ENCODE measurements around the gene LY6G6F. TPM values are rescaled to one million over a fixed set of nuclear protein-coding genes. Genes with fewer than 3 reads are reported as not detected.

Gene LY6G6F
- total RNA-seq, 2 donors from 2014 or later, result 3.7 TPM; not detected in 1

GRCh38 chr6:31690231-31691077 is 16.2 kb upstream of the LY6G6F start:
- Histone ChIP-seq H3K9me3 (no peaks in the 10 kb centered on the region), H3K27me3 (replicated peaks; ENCODE audit: insufficient read depth) (no peaks in the 10 kb centered on the region), H3K4me1 (replicated peaks) (no peaks in the 10 kb centered on the region), H3K36me3 (peaks cover 15 to 20% of the 10 kb centered on the region in 2 donors), H3K4me3 (no peak overlapping the region), H3K27ac (no peak overlapping the region)
- DNase-seq (ENCODE audit: low spot score), result no peak
- WGBS, result 57% methylated on average over 10 of the region's 10 CpGs
- TF ChIP-seq CTCF (IDR thresholded peaks at IDR 0.05), result no peak
- no peak for TF ChIP-seq POLR2AphosphoS5 (IDR thresholded peaks at IDR 0.05)
- TF ChIP-seq POLR2A (IDR thresholded peaks at IDR 0.05), result no peak
- intact Hi-C loops (cut with DNase I), result no loop called here

GRCh38 chr6:31691078-31691463 is 15.6 kb upstream of the LY6G6F start:
- Histone ChIP-seq H3K4me1 (replicated peaks) (no peaks in the 10 kb centered on the region), H3K4me3 (no peak overlapping the region), H3K27ac (no peak overlapping the region), H3K9me3 (no peaks in the 10 kb centered on the region), H3K36me3 (peaks cover 15 to 20% of the 10 kb centered on the region in 2 donors), H3K27me3 (replicated peaks; ENCODE audit: insufficient read depth) (no peaks in the 10 kb centered on the region)
- intact Hi-C loops (cut with DNase I), result no loop called here
- TF ChIP-seq CTCF (IDR thresholded peaks at IDR 0.05) (no peak), POLR2AphosphoS5 (IDR thresholded peaks at IDR 0.05) (no peak), POLR2A (IDR thresholded peaks at IDR 0.05) (no peak)
- DNase-seq (ENCODE audit: low spot score), result no peak
- WGBS, result 87% methylated on average over 6 of the region's 6 CpGs

GRCh38 chr6:31691564-31692108 is 15.0 kb upstream of the LY6G6F start:
- H3K9me3 ChIP-seq, result no peaks in the 10 kb centered on the region
- no peaks in the 10 kb centered on the region for H3K27me3 ChIP-seq (replicated peaks; ENCODE audit: insufficient read depth)
- intact Hi-C loops (cut with DNase I), result no loop called here
- no peaks in the 10 kb centered on the region for H3K4me1 ChIP-seq (replicated peaks)
- 94% methylated on average over 12 of the region's 12 CpGs for WGBS
- TF ChIP-seq CTCF (IDR thresholded peaks at IDR 0.05) (no peak), POLR2AphosphoS5 (IDR thresholded peaks at IDR 0.05) (no peak), POLR2A (IDR thresholded peaks at IDR 0.05) (no peak)
- no peak for DNase-seq (ENCODE audit: low spot score)
- no peak overlapping the region for H3K4me3 ChIP-seq
- H3K27ac ChIP-seq, result no peak overlapping the region
- H3K36me3 ChIP-seq, result peaks cover 15 to 20% of the 10 kb centered on the region in 2 donors

GRCh38 chr6:31692353-31692752 is 14.3 kb upstream of the LY6G6F start:
- H3K36me3 ChIP-seq, result peaks cover 15% of the 10 kb centered on the region in 2 donors

More at GRCh38 chr6:31692353-31692752, 14.3 kb upstream of the LY6G6F start:
- Histone ChIP-seq H3K4me1 (replicated peaks) (no peaks in the 10 kb centered on the region), H3K9me3 (no peaks in the 10 kb centered on the region), H3K27me3 (replicated peaks; ENCODE audit: insufficient read depth) (no peaks in the 10 kb centered on the region), H3K4me3 (no peak overlapping the region), H3K27ac (no peak overlapping the region)
- TF ChIP-seq POLR2A (IDR thresholded peaks at IDR 0.05) (no peak), POLR2AphosphoS5 (IDR thresholded peaks at IDR 0.05) (no peak), CTCF (IDR thresholded peaks at IDR 0.05) (no peak)
- WGBS, result 76% methylated on average over 4 of the region's 4 CpGs
- no peak for DNase-seq (ENCODE audit: low spot score)
- intact Hi-C loops (cut with DNase I), result no loop called here

Data from prostate gland (tissue), 2 donors.